CD4-positive, alpha-beta memory T cell (primary cell): Measurements from ENCODE around the gene SULT1A2. TPM values are rescaled to one million over a fixed set of nuclear protein-coding genes. Genes with fewer than 3 reads are reported as not detected.
"Not testable (repeated sequence)": the region's sequence is repeated elsewhere in the genome, so short reads cannot be mapped to it uniquely, and the experiment has no call there.

Source experiments
- CTCF ChIA-PET: fragments of 350-600 bp; sonication (Branson Sonifier 250); formaldehyde crosslinking; loops from one replicate; lab custom pipeline; 2021; ENCODE audit warnings: inconsistent platforms; ENCODE audit not compliant: partially characterized antibody; lab: Charles Lee
- POLR2A ChIA-PET: fragments of 350-600 bp; sonication (Branson Sonifier 250); formaldehyde crosslinking; loops from one replicate; lab custom pipeline; 2021; ENCODE audit not compliant: partially characterized antibody; lab: Charles Lee
- DNase-seq, 5 donors: peaks; one replicate each; pipeline versions ENCODE4 v3.0.0 to v3.0.0-alpha.2; 2020 to 2022; ENCODE audit warnings: mixed read lengths in 1 of 5
- H3K27ac ChIP-seq: one replicate; pipeline ENCODE4 v1.7.0; 2013; ENCODE audit warnings: low read depth, low read length
- H3K27me3 ChIP-seq: 2 replicates; pipeline ENCODE4 v1.7.0; 2013; ENCODE audit warnings: mild to moderate bottlenecking, low read length, moderate library complexity; ENCODE audit not compliant: insufficient read depth
- H3K36me3 ChIP-seq: 2 replicates; pipeline ENCODE4 v1.7.0; 2013; ENCODE audit warnings: mild to moderate bottlenecking, low read length, moderate library complexity; ENCODE audit not compliant: insufficient read depth
- H3K4me1 ChIP-seq: 2 replicates; pipeline ENCODE4 v1.7.0; 2013; ENCODE audit warnings: mild to moderate bottlenecking, low read length, moderate library complexity; ENCODE audit not compliant: insufficient read depth
- H3K4me3 ChIP-seq, 2 donors: one replicate each; pipeline ENCODE4 v1.7.0; 2013; ENCODE audit warnings: low read length in 2 of 2, mild to moderate bottlenecking in 1 of 2
- H3K9me3 ChIP-seq, 2 donors: one replicate each; pipeline ENCODE4 v1.7.0; 2013; ENCODE audit warnings: low read length in 2 of 2, control low read depth in 1 of 2; ENCODE audit not compliant: control insufficient read depth in 1 of 2
- H3K27ac Mint-ChIP-seq, 7 donors: one replicate each; pipeline ENCODE4 v1.8.0; 2020 to 2021; ENCODE audit warnings: mixed read lengths in 7 of 7, mild to moderate bottlenecking in 6 of 7, inconsistent platforms in 3 of 7, moderate library complexity in 3 of 7
- H3K27me3 Mint-ChIP-seq, 2 donors: one replicate each; pipeline ENCODE4 v1.8.0; 2020 to 2021; ENCODE audit warnings: mixed read lengths in 2 of 2
- H3K36me3 Mint-ChIP-seq, 2 donors: one replicate each; pipeline ENCODE4 v1.8.0; 2020 to 2021; ENCODE audit warnings: mixed read lengths in 2 of 2, inconsistent platforms in 1 of 2, mild to moderate bottlenecking in 1 of 2
- H3K4me1 Mint-ChIP-seq, 4 donors: one replicate each; pipeline ENCODE4 v1.8.0; 2020 to 2021; ENCODE audit warnings: mixed read lengths in 4 of 4, mild to moderate bottlenecking in 1 of 4
- H3K4me3 Mint-ChIP-seq, 8 donors: one replicate each; pipeline ENCODE4 v1.8.0; 2020 to 2021; ENCODE audit warnings: mixed read lengths in 8 of 8, mild to moderate bottlenecking in 7 of 8, moderate library complexity in 6 of 8, inconsistent platforms in 3 of 8
- H3K9me3 Mint-ChIP-seq, 8 donors: one replicate each; pipeline ENCODE4 v1.8.0; 2020 to 2021; ENCODE audit warnings: mixed read lengths in 8 of 8, mild to moderate bottlenecking in 5 of 8, inconsistent platforms in 3 of 8, moderate library complexity in 1 of 8
- intact Hi-C: fragments of 100-400 bp; cut with micrococcal nuclease; formaldehyde crosslinking; loops from one replicate; pipeline ENCODE4 v1.15.1; 2023
- polyA plus RNA-seq, 2 donors: library from polyadenylated mRNA; unstranded; fragments of 300-500 nt; fragmentation: Illumina TruSeq; gene quantifications; one replicate each; pipeline ENCODE4 v1.2.3, GENCODE V29; 2021
- total RNA-seq, 2 experiments: library from RNA; stranded (reverse); gene quantifications; one replicate each; pipeline ENCODE4 v1.2.3, GENCODE V29; 2021

The SULT1A2 gene
- total and polyA plus RNA-seq, 4 experiments from 2014 or later: 0.18 to 0.49 (median 0.22) TPM

- H3K27me3 Mint-ChIP-seq, H3K36me3 Mint-ChIP-seq, H3K27me3 ChIP-seq, H3K4me3 Mint-ChIP-seq, H3K9me3 ChIP-seq, CTCF ChIA-PET, H3K27ac ChIP-seq, H3K9me3 Mint-ChIP-seq, H3K4me1 ChIP-seq, POLR2A ChIA-PET, intact Hi-C loops, DNase-seq, H3K36me3 ChIP-seq, H3K4me3 ChIP-seq: not testable (repeated sequence)
- Mint-ChIP-seq H3K27ac (peak overlapping the region in 1 of 7 donors; percentile 37), H3K4me1 (peaks cover 2 to 11% (median 6%) of the 10 kb centered on the region in 4 donors)
These were observed 11.6 kb upstream of the SULT1A2 start for GRCh38 chr16:28608496-28608808.

DNA sequence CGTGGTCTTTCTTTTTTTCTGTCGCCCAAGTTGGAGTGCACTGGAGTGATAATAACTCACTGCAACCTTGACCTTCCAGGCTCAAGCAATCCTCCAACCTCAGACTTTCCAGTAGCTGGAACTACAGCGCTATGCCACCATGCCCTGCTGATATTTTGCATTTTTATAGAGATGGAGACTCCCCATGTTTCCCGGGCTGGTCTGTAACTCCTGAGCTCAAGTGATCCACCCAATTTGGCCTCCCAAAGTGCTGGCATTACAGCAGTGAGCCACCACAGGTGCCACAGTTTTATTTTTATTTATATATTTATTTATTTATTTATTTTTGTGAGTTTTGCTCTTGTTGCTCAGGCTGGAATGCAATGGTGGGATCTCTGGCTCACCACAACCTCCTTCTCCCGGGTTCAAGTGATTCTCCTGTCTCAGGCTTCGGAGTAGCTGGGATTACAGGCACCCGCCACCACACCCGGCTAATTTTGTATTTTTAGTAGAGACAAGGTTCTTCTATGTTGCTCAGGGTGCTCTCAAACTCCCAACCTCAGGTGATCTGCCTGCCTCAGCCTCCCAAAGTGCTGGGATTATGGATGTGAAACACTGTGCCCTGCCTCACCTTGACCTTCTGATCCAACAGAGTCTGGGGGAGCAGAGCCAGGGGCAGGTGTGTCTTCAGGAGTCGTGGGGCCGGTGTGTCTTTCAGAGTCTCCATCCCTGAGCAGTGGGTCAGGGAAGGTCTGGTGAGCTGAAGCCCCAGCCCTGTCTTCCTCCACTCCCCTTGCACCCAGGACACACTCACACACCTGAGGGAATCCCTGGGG lies 11.0 kb upstream of the SULT1A2 start:
- H3K4me1 Mint-ChIP-seq: peaks cover 2 to 11% (median 6%) of the 10 kb centered on the region in 4 donors
- H3K4me1 ChIP-seq, H3K27me3 Mint-ChIP-seq, H3K27me3 ChIP-seq, intact Hi-C loops, CTCF ChIA-PET, DNase-seq, H3K4me3 Mint-ChIP-seq, H3K9me3 Mint-ChIP-seq, H3K36me3 Mint-ChIP-seq, H3K27ac ChIP-seq, H3K9me3 ChIP-seq, POLR2A ChIA-PET, H3K36me3 ChIP-seq, H3K4me3 ChIP-seq: not testable (repeated sequence)
- peak overlapping the region in 1 of 7 donors; percentile 37 for H3K27ac Mint-ChIP-seq

- peaks cover 2 to 11% (median 6%) of the 10 kb centered on the region in 4 donors for H3K4me1 Mint-ChIP-seq
- H3K4me3 Mint-ChIP-seq: no peak overlapping the region
- Histone ChIP-seq H3K9me3 (no peaks in the 10 kb centered on the region), H3K36me3 (no peaks in the 10 kb centered on the region), H3K27me3 (no peaks in the 10 kb centered on the region), H3K4me1 (no peaks in the 10 kb centered on the region), H3K4me3 (no peak overlapping the region), H3K27ac (no peak overlapping the region)
- ChIA-PET CTCF (interaction anchor here (1.0 kb wide), 1 partner anchor 10 kb away, joined by 3 read pairs; the partner anchor contains the start of gene SULT1A2), POLR2A (no interaction called here)
- peak overlapping the region in 2 of 7 donors; percentile 69 to 81 for H3K27ac Mint-ChIP-seq
- no peaks in the 10 kb centered on the region for H3K36me3 Mint-ChIP-seq
- H3K27me3 Mint-ChIP-seq: no peaks in the 10 kb centered on the region
- no peak for DNase-seq
- no peaks in the 10 kb centered on the region for H3K9me3 Mint-ChIP-seq
- intact Hi-C loops: no loop called here
These were observed 10.3 kb upstream of the SULT1A2 start for GRCh38 chr16:28607116-28607623.

GRCh38 chr16:28606291-28607115 lies 9.7 kb upstream of the SULT1A2 start:
- DNase-seq: no peak
- no peaks in the 10 kb centered on the region for H3K36me3 Mint-ChIP-seq
- POLR2A ChIA-PET: no interaction called here

GRCh38 chr16:28604186-28604565 lies 7.3 kb upstream of the SULT1A2 start:
- Histone ChIP-seq H3K27ac (no peak overlapping the region), H3K27me3 (no peaks in the 10 kb centered on the region), H3K9me3 (no peaks in the 10 kb centered on the region), H3K4me3 (no peak overlapping the region), H3K36me3 (no peaks in the 10 kb centered on the region), H3K4me1 (no peaks in the 10 kb centered on the region)
- ChIA-PET POLR2A (no interaction called here), CTCF (no interaction called here)
- Mint-ChIP-seq H3K27ac (no peak overlapping the region), H3K9me3 (no peaks in the 10 kb centered on the region), H3K4me1 (no peaks in the 10 kb centered on the region), H3K4me3 (no peak overlapping the region), H3K27me3 (no peaks in the 10 kb centered on the region), H3K36me3 (no peaks in the 10 kb centered on the region)
- intact Hi-C loops: no loop called here
- DNase-seq: no peak

More at GRCh38 chr16:28606291-28607115, 9.7 kb upstream of the SULT1A2 start:
- CTCF ChIA-PET: interaction anchor here (1.0 kb wide), 1 partner anchor 9 kb away, joined by 3 read pairs; the partner anchor contains the start of gene SULT1A2
- peaks cover 2 to 11% (median 6%) of the 10 kb centered on the region in 4 donors for H3K4me1 Mint-ChIP-seq
- H3K27me3 Mint-ChIP-seq: no peaks in the 10 kb centered on the region
- H3K27me3 ChIP-seq: no peaks in the 10 kb centered on the region
- H3K9me3 Mint-ChIP-seq: no peaks in the 10 kb centered on the region
- H3K4me3 Mint-ChIP-seq: peak overlapping the region in 1 of 8 donors; percentile 33
- H3K4me3 ChIP-seq: no peak overlapping the region
- no peaks in the 10 kb centered on the region for H3K9me3 ChIP-seq
- peak overlapping the region in 3 of 7 donors; percentile 18 to 69 (median 29) for H3K27ac Mint-ChIP-seq
- H3K4me1 ChIP-seq: no peaks in the 10 kb centered on the region
- no peaks in the 10 kb centered on the region for H3K36me3 ChIP-seq
- H3K27ac ChIP-seq: no peak overlapping the region
- intact Hi-C loops: no loop called here

GRCh38 chr16:28603381-28604185 lies 6.7 kb upstream of the SULT1A2 start:
- CTCF ChIA-PET: no interaction called here
- H3K9me3 Mint-ChIP-seq: no peaks in the 10 kb centered on the region
- no peaks in the 10 kb centered on the region for H3K4me1 Mint-ChIP-seq
- Histone ChIP-seq H3K27me3 (no peaks in the 10 kb centered on the region), H3K4me1 (no peaks in the 10 kb centered on the region), H3K27ac (no peak overlapping the region), H3K36me3 (no peaks in the 10 kb centered on the region), H3K4me3 (no peak overlapping the region), H3K9me3 (no peaks in the 10 kb centered on the region)
- DNase-seq: no peak
- intact Hi-C loops: no loop called here
- no peak overlapping the region for H3K4me3 Mint-ChIP-seq
- H3K27ac Mint-ChIP-seq: peak overlapping the region in 3 of 7 donors; percentile 41 to 47 (median 43)
- POLR2A ChIA-PET: interaction anchor here (0.5 to 0.8 kb wide), 2 partner anchors 20 to 21 kb away, joined by 3 to 5 read pairs; no protein-coding TSS in a partner anchor
- H3K36me3 Mint-ChIP-seq: no peaks in the 10 kb centered on the region
- H3K27me3 Mint-ChIP-seq: no peaks in the 10 kb centered on the region
